ENCODE results near the gene GRIP1. TPM values are rescaled to one million over a fixed set of nuclear protein-coding genes. Genes with fewer than 3 reads are reported as not detected.

The GRIP1 gene
- total and polyA plus RNA-seq, 5 donors from 2014 or later: 0.21 to 1.1 (median 0.41) TPM; not detected in 1

GRCh38 chr12:66393890-66394289 is 285.0 kb downstream of the GRIP1 start:
- DNase-seq (peak in 2 of 3 donors; percentile 17 to 22), ATAC-seq (ENCODE audit: low read depth in 2 of 2) (peak in 1 of 2 donors; percentile 34)
- peaks cover 10% of the 10 kb centered on the region for H3K4me1 ChIP-seq (ENCODE audit: control insufficient read depth, insufficient read depth, low read length, poor library complexity, severe bottlenecking)
- peak overlapping the region; percentile 38 for H3K4me3 ChIP-seq (ENCODE audit: low read depth, low read length)
- H3K27me3 ChIP-seq (ENCODE audit: control insufficient read depth, insufficient read depth, low read length): peaks cover 2% of the 10 kb centered on the region
- no peaks in the 10 kb centered on the region for H3K36me3 ChIP-seq (ENCODE audit: control insufficient read depth, insufficient read depth, low read length)
- H3K27ac ChIP-seq (ENCODE audit: insufficient read depth, low read length, poor library complexity, severe bottlenecking): no peak overlapping the region
- Mint-ChIP-seq H3K27ac (no peak overlapping the region), H3K27me3 (peaks cover 19% of the 10 kb centered on the region), H3K4me1 (peaks cover 0 to 17% (median 12%) of the 10 kb centered on the region in 4 donors), H3K9me3 (no peaks in the 10 kb centered on the region), H3K4me3 (peak overlapping the region in 3 of 4 donors; percentile 19 to 61 (median 57)), H3K36me3 (peaks cover under 1% of the 10 kb centered on the region)
- no peaks in the 10 kb centered on the region for H3K9me3 ChIP-seq (ENCODE audit: control insufficient read depth in 2 of 2, low read length in 2 of 2)

GRCh38 chr12:66392266-66392915 is 286.5 kb downstream of the GRIP1 start:
- H3K27ac Mint-ChIP-seq: no peak overlapping the region
- H3K27ac ChIP-seq (ENCODE audit: insufficient read depth, low read length, poor library complexity, severe bottlenecking): no peak overlapping the region
- H3K27me3 Mint-ChIP-seq: peaks cover 19% of the 10 kb centered on the region
- ATAC-seq (ENCODE audit: low read depth in 2 of 2): no peak
- H3K36me3 Mint-ChIP-seq: peaks cover 10% of the 10 kb centered on the region
- H3K4me3 Mint-ChIP-seq: no peak overlapping the region
- H3K4me1 Mint-ChIP-seq: peaks cover 0 to 17% (median 12%) of the 10 kb centered on the region in 4 donors
- H3K4me3 ChIP-seq (ENCODE audit: low read depth, low read length): no peak overlapping the region
- peaks cover 10% of the 10 kb centered on the region for H3K4me1 ChIP-seq (ENCODE audit: control insufficient read depth, insufficient read depth, low read length, poor library complexity, severe bottlenecking)
- no peak for DNase-seq
- H3K27me3 ChIP-seq (ENCODE audit: control insufficient read depth, insufficient read depth, low read length): peaks cover 2% of the 10 kb centered on the region
- no peaks in the 10 kb centered on the region for H3K36me3 ChIP-seq (ENCODE audit: control insufficient read depth, insufficient read depth, low read length)
- H3K9me3 ChIP-seq (ENCODE audit: control insufficient read depth in 2 of 2, low read length in 2 of 2): no peaks in the 10 kb centered on the region
- no peaks in the 10 kb centered on the region for H3K9me3 Mint-ChIP-seq

- H3K27me3 ChIP-seq (ENCODE audit: control insufficient read depth, insufficient read depth, low read length): peaks cover 2% of the 10 kb centered on the region
- ATAC-seq (ENCODE audit: low read depth in 2 of 2) (no peak), DNase-seq (no peak)
- no peak overlapping the region for H3K27ac ChIP-seq (ENCODE audit: insufficient read depth, low read length, poor library complexity, severe bottlenecking)
- H3K4me1 ChIP-seq (ENCODE audit: control insufficient read depth, insufficient read depth, low read length, poor library complexity, severe bottlenecking): peaks cover under 1% of the 10 kb centered on the region
- H3K27me3 Mint-ChIP-seq: peaks cover 13% of the 10 kb centered on the region
- H3K36me3 Mint-ChIP-seq: peaks cover 13% of the 10 kb centered on the region
- no peaks in the 10 kb centered on the region for H3K9me3 Mint-ChIP-seq
- H3K9me3 ChIP-seq (ENCODE audit: control insufficient read depth in 2 of 2, low read length in 2 of 2): no peaks in the 10 kb centered on the region
- H3K27ac Mint-ChIP-seq: no peak overlapping the region
- H3K4me3 Mint-ChIP-seq: no peak overlapping the region
- peaks cover 3% of the 10 kb centered on the region for H3K36me3 ChIP-seq (ENCODE audit: control insufficient read depth, insufficient read depth, low read length)
- H3K4me1 Mint-ChIP-seq: peaks cover 2 to 6% (median 4%) of the 10 kb centered on the region in 4 donors
- H3K4me3 ChIP-seq (ENCODE audit: low read depth, low read length): no peak overlapping the region
Measured at GRCh38 chr12:66388517-66388916, 290.4 kb downstream of the GRIP1 start.

GRCh38 chr12:66387117-66387516 is 291.8 kb downstream of the GRIP1 start:
- no peaks in the 10 kb centered on the region for H3K4me1 ChIP-seq (ENCODE audit: control insufficient read depth, insufficient read depth, low read length, poor library complexity, severe bottlenecking)
- peaks cover 0 to 1% (median 0%) of the 10 kb centered on the region in 7 donors for H3K9me3 Mint-ChIP-seq
- no peaks in the 10 kb centered on the region for H3K9me3 ChIP-seq (ENCODE audit: control insufficient read depth in 2 of 2, low read length in 2 of 2)
- H3K4me3 ChIP-seq (ENCODE audit: low read depth, low read length): no peak overlapping the region
- H3K27ac ChIP-seq (ENCODE audit: insufficient read depth, low read length, poor library complexity, severe bottlenecking): no peak overlapping the region
- peaks cover 3% of the 10 kb centered on the region for H3K36me3 ChIP-seq (ENCODE audit: control insufficient read depth, insufficient read depth, low read length)
- peaks cover 13% of the 10 kb centered on the region for H3K27me3 Mint-ChIP-seq
- ATAC-seq (ENCODE audit: low read depth in 2 of 2): no peak
- no peak overlapping the region for H3K27ac Mint-ChIP-seq
- H3K4me3 Mint-ChIP-seq: no peak overlapping the region
- H3K27me3 ChIP-seq (ENCODE audit: control insufficient read depth, insufficient read depth, low read length): no peaks in the 10 kb centered on the region
- peaks cover 0 to 6% (median 1%) of the 10 kb centered on the region in 4 donors for H3K4me1 Mint-ChIP-seq
- H3K36me3 Mint-ChIP-seq: peaks cover 13% of the 10 kb centered on the region
- no peak for DNase-seq

- H3K4me1 ChIP-seq (ENCODE audit: control insufficient read depth, insufficient read depth, low read length, poor library complexity, severe bottlenecking): no peaks in the 10 kb centered on the region
- no peaks in the 10 kb centered on the region for H3K27me3 ChIP-seq (ENCODE audit: control insufficient read depth, insufficient read depth, low read length)
- no peak overlapping the region for H3K27ac Mint-ChIP-seq
- DNase-seq (no peak), ATAC-seq (ENCODE audit: low read depth in 2 of 2) (no peak)
- peaks cover 5% of the 10 kb centered on the region for H3K27me3 Mint-ChIP-seq
- peaks cover 0 to 10% (median 1%) of the 10 kb centered on the region in 4 donors for H3K4me1 Mint-ChIP-seq
- no peak overlapping the region for H3K4me3 ChIP-seq (ENCODE audit: low read depth, low read length)
- H3K27ac ChIP-seq (ENCODE audit: insufficient read depth, low read length, poor library complexity, severe bottlenecking): no peak overlapping the region
- H3K9me3 ChIP-seq (ENCODE audit: control insufficient read depth in 2 of 2, low read length in 2 of 2): no peaks in the 10 kb centered on the region
- H3K9me3 Mint-ChIP-seq: peaks cover 0 to 1% (median 0%) of the 10 kb centered on the region in 7 donors
- H3K4me3 Mint-ChIP-seq: no peak overlapping the region
- peaks cover 10% of the 10 kb centered on the region for H3K36me3 ChIP-seq (ENCODE audit: control insufficient read depth, insufficient read depth, low read length)
- H3K36me3 Mint-ChIP-seq: peaks cover 9% of the 10 kb centered on the region
Measured at GRCh38 chr12:66380769-66381535, 297.9 kb downstream of the GRIP1 start.

GRCh38 chr12:66379616-66380015 is 299.3 kb downstream of the GRIP1 start:
- Mint-ChIP-seq H3K27me3 (peaks cover 4% of the 10 kb centered on the region), H3K36me3 (peaks cover 9% of the 10 kb centered on the region), H3K9me3 (peaks cover 0 to 1% (median 0%) of the 10 kb centered on the region in 7 donors), H3K27ac (peak overlapping the region in 1 of 3 donors; percentile 5), H3K4me1 (peaks cover 0 to 9% (median 1%) of the 10 kb centered on the region in 4 donors), H3K4me3 (no peak overlapping the region)
- Histone ChIP-seq H3K9me3 (ENCODE audit: control insufficient read depth in 2 of 2, low read length in 2 of 2) (no peaks in the 10 kb centered on the region), H3K27ac (ENCODE audit: insufficient read depth, low read length, poor library complexity, severe bottlenecking) (no peak overlapping the region), H3K4me3 (ENCODE audit: low read depth, low read length) (no peak overlapping the region), H3K4me1 (ENCODE audit: control insufficient read depth, insufficient read depth, low read length, poor library complexity, severe bottlenecking) (no peaks in the 10 kb centered on the region), H3K36me3 (ENCODE audit: control insufficient read depth, insufficient read depth, low read length) (peaks cover 10% of the 10 kb centered on the region), H3K27me3 (ENCODE audit: control insufficient read depth, insufficient read depth, low read length) (no peaks in the 10 kb centered on the region)
- ATAC-seq (ENCODE audit: low read depth in 2 of 2) (no peak), DNase-seq (no peak)

GRCh38 chr12:66375560-66375959 is 303.3 kb downstream of the GRIP1 start:
- Mint-ChIP-seq H3K9me3 (peaks cover 0 to 2% (median 0%) of the 10 kb centered on the region in 7 donors), H3K27me3 (no peaks in the 10 kb centered on the region), H3K27ac (no peak overlapping the region), H3K36me3 (peaks cover 29% of the 10 kb centered on the region), H3K4me3 (no peak overlapping the region), H3K4me1 (no peaks in the 10 kb centered on the region)
- Histone ChIP-seq H3K36me3 (ENCODE audit: control insufficient read depth, insufficient read depth, low read length) (peaks cover 7% of the 10 kb centered on the region), H3K27ac (ENCODE audit: insufficient read depth, low read length, poor library complexity, severe bottlenecking) (no peak overlapping the region), H3K4me3 (ENCODE audit: low read depth, low read length) (no peak overlapping the region), H3K27me3 (ENCODE audit: control insufficient read depth, insufficient read depth, low read length) (no peaks in the 10 kb centered on the region), H3K4me1 (ENCODE audit: control insufficient read depth, insufficient read depth, low read length, poor library complexity, severe bottlenecking) (no peaks in the 10 kb centered on the region), H3K9me3 (ENCODE audit: control insufficient read depth in 2 of 2, low read length in 2 of 2) (no peaks in the 10 kb centered on the region)
- no peak for DNase-seq
- ATAC-seq (ENCODE audit: low read depth in 2 of 2): no peak

All from CD4-positive, CD25-positive, alpha-beta regulatory T cell (primary cell).